ENCODE data around the gene RASSF8.

RASSF8 gene

DNA sequence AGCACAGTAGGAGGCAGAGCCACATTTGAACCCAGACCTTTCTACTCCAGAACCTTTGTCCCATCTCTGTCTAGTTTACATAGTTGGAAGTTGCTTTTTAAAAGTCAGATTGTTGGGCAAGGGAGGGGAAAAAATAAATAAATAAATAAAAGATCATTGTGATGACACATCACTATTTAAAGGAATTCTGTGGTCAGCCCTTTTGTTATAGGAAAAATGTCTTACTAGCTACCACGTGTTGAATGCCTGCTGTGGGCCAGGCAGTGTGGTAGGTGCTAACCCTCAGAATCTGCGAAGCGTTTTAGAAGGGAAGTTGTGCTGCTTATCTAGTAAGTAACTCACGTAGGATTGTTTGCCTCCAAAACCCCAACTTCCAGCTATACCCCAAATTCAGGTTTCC lies 104.1 kb downstream of the RASSF8 start:
- no peak for DNase-seq

DNA sequence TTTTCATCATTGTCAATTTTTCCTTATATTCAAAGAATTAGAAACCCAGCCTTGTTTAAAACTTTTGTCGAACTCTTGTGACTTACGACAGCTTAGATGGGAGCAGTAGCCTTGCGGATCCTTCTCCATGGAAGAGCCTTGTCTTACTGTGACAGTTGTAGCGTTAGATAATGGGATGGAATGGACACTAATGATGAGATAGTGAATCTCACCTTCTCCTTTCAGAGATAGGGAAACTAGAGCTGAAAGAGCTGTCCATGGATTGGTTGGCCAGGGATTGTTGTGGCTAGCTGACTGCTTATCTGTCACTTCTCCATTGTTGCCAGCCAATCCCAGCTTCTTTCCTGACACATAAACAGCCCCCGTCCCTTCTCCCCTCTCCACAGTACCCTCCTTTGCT lies 107.0 kb downstream of the RASSF8 start:
- no peak for DNase-seq

GRCh38 chr12:26068503-26068902 lies 110.0 kb downstream of the RASSF8 start:
- peak; percentile 17 for DNase-seq

GRCh38 chr12:26069796-26070195 lies 111.3 kb downstream of the RASSF8 start:
- no peak for DNase-seq

- DNase-seq: no peak
Measured at GRCh38 chr12:26077915-26078702, 119.6 kb downstream of the RASSF8 start.

DNA sequence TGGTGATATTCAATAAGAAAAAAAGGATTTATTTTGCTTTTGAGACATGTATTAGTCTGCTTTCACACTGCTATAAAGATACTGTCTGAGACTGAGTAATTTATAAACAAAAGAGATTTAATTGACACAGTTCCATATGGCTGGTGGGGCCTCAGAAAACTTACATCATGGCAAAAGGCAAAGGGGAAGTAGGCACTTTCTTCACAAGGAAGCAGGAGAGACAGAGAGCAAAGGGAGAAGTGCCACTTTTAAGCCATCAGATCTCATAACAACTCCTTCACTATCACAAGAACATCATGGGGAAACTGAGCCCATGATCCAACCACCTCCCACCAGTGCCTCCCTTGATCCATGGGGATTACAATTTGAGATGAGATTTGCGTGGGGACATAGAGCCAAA lies 122.4 kb downstream of the RASSF8 start:
- DNase-seq: no peak

GRCh38 chr12:26086936-26087335 lies 128.5 kb downstream of the RASSF8 start:
- DNase-seq: no peak

GRCh38 chr12:26088998-26089397 lies 130.5 kb downstream of the RASSF8 start:
- DNase-seq: peak; percentile 49

GRCh38 chr12:26090836-26091510 lies 132.5 kb downstream of the RASSF8 start:
- no peak for DNase-seq

DNA sequence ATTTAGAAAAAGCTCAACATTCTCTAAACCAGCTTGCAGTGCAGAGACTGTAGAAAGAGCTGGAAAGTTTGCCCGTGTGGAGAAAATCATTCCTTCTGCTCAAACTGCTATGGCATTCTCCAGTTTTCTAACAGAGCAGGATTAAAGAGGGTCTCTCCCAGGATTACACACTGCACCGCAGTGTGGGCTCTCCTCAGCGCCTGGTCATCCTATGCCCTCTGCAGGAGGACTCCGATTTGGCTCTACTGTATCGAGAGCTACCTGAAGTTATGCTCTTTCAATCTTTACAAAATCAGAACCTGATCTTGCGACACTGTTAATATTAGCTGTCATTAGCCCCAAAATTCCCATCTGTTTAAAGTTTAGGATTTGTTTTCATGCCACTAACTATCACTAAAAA lies 133.3 kb downstream of the RASSF8 start:
- DNase-seq: no peak

DNA sequence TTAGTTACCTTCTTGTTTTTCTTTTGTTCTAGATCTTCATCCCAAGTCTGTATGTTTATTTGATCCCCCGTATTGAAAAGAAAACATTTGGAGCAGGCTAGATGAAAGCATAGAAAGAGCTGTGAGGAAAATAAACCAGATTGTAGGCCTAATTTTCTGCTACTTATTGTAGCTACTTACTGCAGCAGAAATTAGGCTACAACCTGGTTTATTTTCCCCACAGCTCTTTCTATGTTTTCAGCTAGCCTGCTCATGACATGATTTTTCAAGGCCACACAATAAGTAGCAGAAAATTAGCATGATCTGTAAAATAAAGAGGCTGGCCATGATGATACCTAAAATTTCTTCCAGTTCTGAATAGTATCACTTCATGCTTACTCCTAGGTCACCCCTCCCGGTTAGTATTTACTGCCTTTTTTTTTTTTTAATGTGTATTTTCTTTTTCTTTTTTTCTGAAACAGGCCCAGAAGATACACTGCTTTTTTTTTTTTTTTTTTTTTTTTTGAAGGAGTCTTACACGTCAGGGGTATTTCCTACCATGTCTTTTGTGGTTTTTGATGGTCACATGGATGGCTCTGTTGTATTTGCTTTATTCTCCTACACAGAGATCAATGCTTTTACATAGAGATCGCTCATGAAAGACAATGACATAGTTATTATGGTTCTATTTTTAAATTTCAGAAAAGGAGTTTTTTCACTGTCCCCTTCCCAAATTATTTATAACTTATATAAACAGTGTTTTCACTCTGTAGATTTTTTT lies 134.0 kb downstream of the RASSF8 start:
- no peak for DNase-seq

DNA sequence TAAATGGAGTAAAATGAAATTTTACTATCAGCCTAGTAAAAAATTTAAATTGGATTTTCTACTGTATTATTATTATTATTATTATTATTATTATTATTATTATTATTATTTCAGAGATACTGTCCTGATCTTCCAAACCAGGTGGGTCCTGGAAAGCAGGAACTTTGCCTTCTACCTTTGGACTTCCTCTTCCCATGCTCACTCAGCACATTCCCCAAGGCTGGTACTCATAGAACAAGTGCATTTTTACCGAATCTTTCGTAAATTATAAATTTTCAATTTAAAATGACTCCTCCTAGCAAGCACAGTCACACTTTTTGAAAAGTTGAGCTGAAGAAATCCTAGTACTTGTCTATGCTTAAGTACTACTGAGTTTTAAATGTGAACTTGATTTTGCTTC lies 136.7 kb downstream of the RASSF8 start:
- DNase-seq: no peak

GRCh38 chr12:26096036-26096435 lies 137.6 kb downstream of the RASSF8 start:
- no peak for DNase-seq

DNA sequence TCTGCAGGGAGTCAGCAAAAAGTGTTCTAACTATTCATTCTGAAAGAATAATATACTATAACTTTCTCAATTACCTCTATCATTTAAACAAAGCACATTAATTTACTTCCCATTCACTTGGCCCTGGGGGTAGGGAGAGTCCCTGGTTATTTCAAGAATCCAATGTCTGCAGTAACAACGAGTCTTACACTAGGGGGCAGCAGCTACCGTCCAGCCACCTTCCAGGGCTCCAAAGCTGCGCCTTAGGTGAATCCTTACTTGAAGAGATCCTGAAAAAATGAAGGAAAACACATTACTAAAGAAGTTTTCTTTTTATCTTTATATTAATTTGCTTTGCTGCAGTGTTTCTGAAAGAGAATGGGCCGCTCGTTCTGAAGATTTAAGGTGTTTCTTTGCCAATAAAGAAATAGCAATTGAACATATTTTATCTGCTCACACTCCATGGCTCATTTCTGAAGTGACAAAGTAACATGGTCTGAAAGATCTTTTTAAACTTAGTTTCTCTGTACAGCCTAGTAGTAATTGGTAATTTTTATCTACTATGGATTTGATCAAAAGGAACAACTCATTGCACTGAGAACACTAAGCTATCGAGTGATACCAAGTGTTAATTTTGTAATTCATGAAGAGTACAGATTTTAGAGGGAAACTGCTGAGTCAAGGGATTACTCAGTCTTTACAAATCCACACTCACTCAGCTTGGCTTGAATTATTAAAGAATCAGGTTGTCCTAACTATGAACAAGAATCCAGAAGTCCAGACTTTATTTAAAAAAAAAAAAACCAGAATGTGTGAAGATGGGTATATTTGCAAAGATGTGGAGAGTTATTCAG lies 138.8 kb downstream of the RASSF8 start:
- DNase-seq: peak; percentile 68

GRCh38 chr12:26100666-26101349 lies 142.3 kb downstream of the RASSF8 start:
- no peak for DNase-seq

- DNase-seq: peak; percentile 93
Measured at GRCh38 chr12:26101350-26101734, 142.9 kb downstream of the RASSF8 start.

DNA sequence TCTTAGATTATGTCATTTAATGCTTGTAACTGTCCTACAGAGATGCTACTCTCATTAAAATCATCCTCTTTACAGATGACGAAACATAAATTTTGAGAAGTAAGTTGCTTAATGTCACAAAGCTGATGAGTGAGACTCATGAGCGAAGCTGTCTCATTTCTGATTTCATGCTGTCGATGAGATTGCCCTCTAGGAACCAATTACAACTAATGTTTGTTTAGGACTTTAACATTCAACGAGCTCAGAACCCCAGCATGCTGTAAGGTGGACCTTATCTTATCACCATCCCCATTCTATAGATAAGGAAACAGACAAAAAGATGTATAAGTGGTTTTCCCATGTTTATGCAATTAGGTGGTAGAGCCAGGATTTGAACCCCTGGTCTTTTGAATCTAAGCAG lies 143.3 kb downstream of the RASSF8 start:
- DNase-seq: no peak

DNA sequence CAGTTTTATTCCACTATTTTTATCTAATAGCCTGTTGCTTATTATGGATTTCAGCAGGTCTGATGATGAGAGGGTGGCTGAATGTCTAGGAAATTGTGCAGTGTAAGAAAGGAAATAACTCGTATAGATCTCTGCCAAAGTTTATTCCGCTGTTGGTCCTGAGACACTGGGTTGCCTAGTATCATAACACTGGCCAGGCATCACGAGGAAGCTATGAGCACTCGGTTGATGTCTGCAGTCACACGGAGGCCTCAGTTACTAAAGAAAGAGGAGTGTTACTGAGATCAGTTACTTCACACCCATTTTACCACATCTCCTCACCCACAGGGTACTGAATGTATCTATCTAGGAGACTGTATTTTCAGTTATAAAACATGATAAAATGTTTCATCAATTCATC lies 144.5 kb downstream of the RASSF8 start:
- no peak for DNase-seq

DNA sequence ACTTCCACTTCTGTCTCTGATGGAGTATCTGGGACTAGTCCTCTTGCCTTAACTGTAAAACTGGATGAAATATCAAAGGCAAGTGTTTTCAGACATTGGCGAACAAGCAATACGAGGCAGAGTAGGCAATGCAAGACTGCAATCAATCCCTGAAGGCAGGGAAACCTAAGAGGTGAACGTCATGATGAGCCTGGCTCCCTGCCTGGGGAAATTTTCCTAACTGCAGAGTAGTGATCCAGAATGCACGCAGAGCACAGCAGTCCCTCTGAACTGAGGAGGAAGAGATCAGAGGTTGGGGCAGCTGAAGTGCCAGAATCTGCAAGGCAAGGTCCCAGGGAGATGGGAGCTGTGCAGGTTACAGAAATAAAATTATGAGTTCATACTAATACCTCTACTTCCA lies 147.9 kb downstream of the RASSF8 start:
- no peak for DNase-seq

GRCh38 chr12:26108915-26109314 lies 150.4 kb downstream of the RASSF8 start:
- no peak for DNase-seq

GRCh38 chr12:26109343-26109881 lies 150.9 kb downstream of the RASSF8 start:
- DNase-seq: peak; percentile 86

- no peak for DNase-seq
Measured at GRCh38 chr12:26112232-26112631, 153.8 kb downstream of the RASSF8 start.

All from NCI-H510A treated with DMSO at 0.1 percent for 48 hours (cell line).